Neuronal stem cell (in vitro differentiated cells): ENCODE data around the gene LRRIQ4.

ENCODE experiments used
- DNase-seq: peaks from one replicate; pipeline ENCODE4 v3.0.0-alpha.2; 2013; ENCODE audit warnings: low spot score
- H2AFZ ChIP-seq: one replicate; pipeline ENCODE4 v1.6.1; 2013; ENCODE audit warnings: mild to moderate bottlenecking, low read length, inconsistent platforms
- H2AK5ac ChIP-seq: 2 replicates; pipeline ENCODE4 v1.6.1; 2013; ENCODE audit warnings: low read depth, mild to moderate bottlenecking, inconsistent platforms, low read length, moderate library complexity, mixed read lengths
- H2BK120ac ChIP-seq: 2 replicates; pipeline ENCODE4 v1.6.1; 2013; ENCODE audit warnings: low read depth, mild to moderate bottlenecking, inconsistent platforms, low read length, moderate library complexity, mixed read lengths
- H2BK12ac ChIP-seq: one replicate; pipeline ENCODE4 v1.6.1; 2013; ENCODE audit warnings: low read length, inconsistent platforms
- H2BK15ac ChIP-seq: 2 replicates; pipeline ENCODE4 v1.6.1; 2013; ENCODE audit warnings: mild to moderate bottlenecking, low read length, inconsistent platforms, mixed read lengths
- H2BK5ac ChIP-seq: one replicate; pipeline ENCODE4 v1.6.1; 2013; ENCODE audit warnings: inconsistent platforms, mild to moderate bottlenecking, low read length, moderate library complexity
- H3K14ac ChIP-seq: one replicate; pipeline ENCODE4 v1.6.1; 2013; ENCODE audit warnings: low read length, inconsistent platforms
- H3K18ac ChIP-seq: 2 replicates; pipeline ENCODE4 v1.6.1; 2013; ENCODE audit warnings: low read length, inconsistent platforms
- H3K23ac ChIP-seq: 2 replicates; pipeline ENCODE4 v1.6.1; 2013; ENCODE audit warnings: low read depth, mild to moderate bottlenecking, mixed read lengths, low read length, inconsistent platforms; ENCODE audit not compliant: poor library complexity
- H3K27ac ChIP-seq: replicated peaks from 3 replicates; pipeline ENCODE4 v1.5.1; 2013; ENCODE audit warnings: low read length, inconsistent platforms
- H3K27me3 ChIP-seq, 3 experiments: 2 replicates each; pipeline ENCODE4 v1.6.1; 2013; ENCODE audit warnings: low read length in 3 of 3, mild to moderate bottlenecking in 2 of 3, inconsistent platforms in 1 of 3, low read depth in 1 of 3, mixed read lengths in 1 of 3, moderate library complexity in 1 of 3; ENCODE audit not compliant: control insufficient read depth in 3 of 3, insufficient read depth in 3 of 3
- H3K36me3 ChIP-seq, 2 donors: replicated peaks in 1 of 2; 2 replicates each; pipeline ENCODE4 v1.6.1; 2013; ENCODE audit warnings: low read length in 2 of 2; ENCODE audit not compliant: control insufficient read depth in 2 of 2, insufficient read depth in 2 of 2
- H3K4ac ChIP-seq: 2 replicates; pipeline ENCODE4 v1.6.1; 2013; ENCODE audit warnings: inconsistent platforms, mild to moderate bottlenecking, low read length, moderate library complexity
- H3K4me1 ChIP-seq, 2 donors: 1 replicate in 1 of 2; 2 replicates in 1 of 2; pipeline ENCODE4 v1.6.1; 2013; ENCODE audit warnings: low read length in 2 of 2, low read depth in 1 of 2; ENCODE audit not compliant: control insufficient read depth in 2 of 2, insufficient read depth in 1 of 2
- H3K4me2 ChIP-seq: one replicate; pipeline ENCODE4 v1.6.1; 2013; ENCODE audit warnings: mild to moderate bottlenecking, low read length, inconsistent platforms; ENCODE audit not compliant: insufficient read depth, poor library complexity, severe bottlenecking
- H3K4me3 ChIP-seq, 2 donors: 2 replicates each; pipeline ENCODE4 v1.5.1; 2013; ENCODE audit warnings: low read length in 2 of 2, mild to moderate bottlenecking in 2 of 2, inconsistent platforms in 1 of 2, moderate library complexity in 1 of 2
- H3K79me1 ChIP-seq: one replicate; pipeline ENCODE4 v1.6.1; 2013; ENCODE audit warnings: low read depth, mild to moderate bottlenecking, inconsistent platforms, low read length, moderate library complexity
- H3K9ac ChIP-seq: one replicate; pipeline ENCODE4 v1.6.1; 2013; ENCODE audit warnings: mild to moderate bottlenecking, low read depth, low read length, inconsistent platforms; ENCODE audit not compliant: poor library complexity
- H3K9me3 ChIP-seq, 2 donors: replicated peaks in 1 of 2; 2 replicates each; pipeline versions ENCODE3 to v1.6.1; 2013; ENCODE audit warnings: low read length in 2 of 2, mild to moderate bottlenecking in 2 of 2, inconsistent platforms in 1 of 2, low read depth in 1 of 2, mixed read lengths in 1 of 2, moderate library complexity in 1 of 2; ENCODE audit not compliant: control insufficient read depth in 2 of 2, insufficient read depth in 1 of 2
- H4K8ac ChIP-seq: one replicate; pipeline ENCODE4 v1.6.1; 2013; ENCODE audit warnings: low read depth, mild to moderate bottlenecking, inconsistent platforms, low read length, moderate library complexity
- H4K91ac ChIP-seq: one replicate; pipeline ENCODE4 v1.6.1; 2013; ENCODE audit warnings: low read length, low read depth, mild to moderate bottlenecking, inconsistent platforms; ENCODE audit not compliant: poor library complexity
- WGBS, 2 donors: extraction: QIAGEN DNeasy Blood & Tissue Kit; methylation state at CpG; one replicate each; pipeline ENCODE4 v1.1.7; 2013; ENCODE audit warnings: missing lambda C conversion rate in 2 of 2, mixed read lengths in 1 of 2; ENCODE audit not compliant: insufficient read length in 2 of 2, insufficient replicate concordance in 1 of 2; ENCODE audit errors: extremely low coverage in 2 of 2; 5-methylcytosine and 5-hydroxymethylcytosine counted together

LRRIQ4 gene

DNA sequence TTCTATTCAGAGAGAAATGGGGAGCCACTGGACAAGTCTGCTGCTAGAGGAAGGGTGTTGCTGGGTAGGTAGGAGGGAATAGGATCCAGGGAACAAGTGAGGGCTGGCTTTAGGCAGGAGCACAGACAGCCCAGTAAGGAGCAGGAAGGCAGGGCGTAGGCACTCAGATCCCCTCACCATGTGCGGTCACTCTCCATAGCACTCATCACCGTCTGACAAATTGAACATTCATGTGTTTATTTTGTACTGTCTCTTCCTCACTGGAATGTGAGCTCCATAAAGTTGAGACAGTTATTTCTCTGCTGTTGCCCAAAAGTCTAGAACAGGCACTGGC, 24.2 kb downstream of the LRRIQ4 start:
- Histone ChIP-seq H2BK5ac (no peak overlapping the region), H3K27me3 (peaks cover 0 to 9% (median 0%) of the 10 kb centered on the region in 3 experiments), H2AK5ac (no peak overlapping the region), H3K9me3 (no peaks in the 10 kb centered on the region), H2BK12ac (no peak overlapping the region), H4K8ac (no peak overlapping the region), H3K27ac (no peak overlapping the region), H3K4me2 (no peak overlapping the region), H2BK120ac (no peak overlapping the region), H3K23ac (no peak overlapping the region), H3K4ac (no peak overlapping the region), H3K4me3 (no peak overlapping the region), H2BK15ac (no peak overlapping the region), H3K9ac (no peak overlapping the region), H3K4me1 (peaks cover 3 to 6% of the 10 kb centered on the region in 2 donors), H2AFZ (peak overlapping the region; percentile 59), H3K79me1 (no peaks in the 10 kb centered on the region), H3K36me3 (no peaks in the 10 kb centered on the region), H4K91ac (no peak overlapping the region), H3K14ac (no peak overlapping the region), H3K18ac (no peak overlapping the region)
- WGBS, 2 donors, result no CpG with 5 or more reads among the region's 3 CpGs
- DNase-seq, result no peak

DNA sequence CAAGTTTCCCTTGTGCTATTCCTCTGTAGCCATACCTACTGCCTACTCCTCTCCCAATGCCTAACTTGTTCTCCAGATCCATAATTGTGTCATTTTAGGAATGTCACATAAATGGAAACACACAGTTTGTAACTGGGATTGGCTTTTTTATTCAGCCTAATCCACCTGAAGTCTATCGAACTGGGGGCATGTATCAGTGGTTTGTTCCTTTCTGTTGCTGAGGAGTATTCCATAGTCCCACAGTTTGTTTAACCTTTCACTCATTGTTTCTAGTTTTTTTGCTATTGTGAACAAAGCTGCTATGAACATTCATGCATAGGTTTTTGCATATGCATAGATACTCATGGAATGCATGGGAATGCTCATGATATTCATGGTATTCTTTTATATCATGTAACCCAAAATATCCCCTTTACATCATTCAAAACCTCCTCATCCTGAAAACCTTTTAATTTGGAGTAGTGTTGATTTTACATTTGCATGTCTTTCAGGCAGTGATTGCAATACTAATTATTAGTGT, 25.9 kb downstream of the LRRIQ4 start:
- Histone ChIP-seq H2BK12ac (no peak overlapping the region), H2AFZ (no peak overlapping the region), H3K9ac (no peak overlapping the region), H4K8ac (no peak overlapping the region), H3K14ac (no peak overlapping the region), H3K4me2 (no peak overlapping the region), H2BK5ac (no peak overlapping the region), H2AK5ac (no peak overlapping the region), H3K4me1 (peaks cover 3 to 6% of the 10 kb centered on the region in 2 donors), H3K23ac (no peak overlapping the region), H3K36me3 (no peaks in the 10 kb centered on the region), H3K9me3 (no peaks in the 10 kb centered on the region), H2BK120ac (no peak overlapping the region), H3K27ac (no peak overlapping the region), H3K18ac (no peak overlapping the region), H3K4me3 (no peak overlapping the region), H3K4ac (no peak overlapping the region), H3K79me1 (no peaks in the 10 kb centered on the region), H3K27me3 (peaks cover 0 to 9% (median 0%) of the 10 kb centered on the region in 3 experiments), H4K91ac (no peak overlapping the region), H2BK15ac (no peak overlapping the region)
- no peak for DNase-seq
- no CpG with 5 or more reads among the region's 1 CpG for WGBS, 2 donors

DNA sequence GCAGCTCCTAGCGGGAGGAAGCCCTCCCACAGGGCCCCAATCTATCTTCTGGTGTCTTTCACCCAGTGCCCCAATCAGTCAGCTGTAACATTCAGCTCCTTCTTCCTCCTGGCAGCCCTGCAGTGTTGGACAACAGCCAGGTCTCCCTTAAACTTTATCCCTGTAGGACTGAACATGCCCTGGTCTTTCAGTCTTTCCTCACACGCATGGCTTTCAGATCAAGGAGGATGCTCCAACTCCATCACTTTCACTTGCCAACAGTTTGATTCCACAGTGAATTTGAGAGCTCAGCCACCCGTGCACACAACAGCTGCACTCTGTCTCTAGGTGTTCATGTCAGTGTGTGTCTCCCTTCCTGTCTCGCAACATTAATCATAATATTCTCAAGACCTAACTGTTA, 28.5 kb downstream of the LRRIQ4 start:
- H4K8ac ChIP-seq, result no peak overlapping the region
- no peak for DNase-seq
- H3K18ac ChIP-seq, result no peak overlapping the region
- H2BK12ac ChIP-seq, result no peak overlapping the region
- no peak overlapping the region for H3K4me2 ChIP-seq
- peaks cover 0 to 9% (median 0%) of the 10 kb centered on the region in 3 experiments for H3K27me3 ChIP-seq
- no peaks in the 10 kb centered on the region for H3K36me3 ChIP-seq
- no peak overlapping the region for H2BK5ac ChIP-seq
- H3K4me1 ChIP-seq, result peaks cover 3 to 6% of the 10 kb centered on the region in 2 donors
- no peak overlapping the region for H2AK5ac ChIP-seq
- H3K4me3 ChIP-seq, result no peak overlapping the region
- H2BK15ac ChIP-seq, result no peak overlapping the region
- no peak overlapping the region for H2BK120ac ChIP-seq
- WGBS, 2 donors, result no CpG with 5 or more reads among the region's 4 CpGs
- no peak overlapping the region for H2AFZ ChIP-seq
- peak overlapping the region; percentile 35 for H3K23ac ChIP-seq
- H3K27ac ChIP-seq, result no peak overlapping the region
- no peak overlapping the region for H3K4ac ChIP-seq
- no peak overlapping the region for H4K91ac ChIP-seq
- no peaks in the 10 kb centered on the region for H3K9me3 ChIP-seq
- no peaks in the 10 kb centered on the region for H3K79me1 ChIP-seq
- no peak overlapping the region for H3K9ac ChIP-seq
- H3K14ac ChIP-seq, result no peak overlapping the region

GRCh38 chr3:169842960-169843359, 30.3 kb downstream of the LRRIQ4 start:
- no peaks in the 10 kb centered on the region for H3K36me3 ChIP-seq
- no peak overlapping the region for H3K4me3 ChIP-seq
- H3K4ac ChIP-seq, result no peak overlapping the region
- H3K4me2 ChIP-seq, result no peak overlapping the region
- no peak overlapping the region for H3K9ac ChIP-seq
- H2BK5ac ChIP-seq, result no peak overlapping the region
- no peak overlapping the region for H3K23ac ChIP-seq
- no peaks in the 10 kb centered on the region for H3K9me3 ChIP-seq
- H4K8ac ChIP-seq, result no peak overlapping the region
- no peak overlapping the region for H2BK12ac ChIP-seq
- no CpG with 5 or more reads among the region's 3 CpGs for WGBS, 2 donors
- H3K79me1 ChIP-seq, result no peaks in the 10 kb centered on the region
- no peaks in the 10 kb centered on the region for H3K4me1 ChIP-seq
- no peak overlapping the region for H3K18ac ChIP-seq
- H2BK120ac ChIP-seq, result no peak overlapping the region
- H4K91ac ChIP-seq, result no peak overlapping the region
- no peak overlapping the region for H3K14ac ChIP-seq
- peaks cover 0 to 9% (median 0%) of the 10 kb centered on the region in 3 experiments for H3K27me3 ChIP-seq
- H3K27ac ChIP-seq, result no peak overlapping the region
- H2AK5ac ChIP-seq, result no peak overlapping the region
- no peak overlapping the region for H2BK15ac ChIP-seq
- no peak overlapping the region for H2AFZ ChIP-seq
- DNase-seq, result no peak
